OCI-LY7 (cell line): ENCODE measurements around the gene GNG7.

Source experiments
- CTCF ChIP-seq: fragments of 200-600 bp; sonication (generic); conservative IDR thresholded peaks from 2 replicates; pipeline ENCODE4 v1.5.1; 2014; ENCODE audit warnings: mild to moderate bottlenecking, antibody characterized with exemption, low read length, moderate library complexity, mixed read lengths
- EZH2phosphoT487 ChIP-seq: fragments of 200-600 bp; sonication (generic); IDR thresholded peaks from 2 replicates; pipeline ENCODE4 v1.6.1; 2018; ENCODE audit warnings: low read depth, borderline replicate concordance, mild to moderate bottlenecking, mixed run types, antibody characterized with exemption, low read length, moderate library complexity, mixed read lengths

GRCh38 chr19:2729943-2730818, 27.7 kb upstream of the GNG7 start:
- no peak for TF ChIP-seq CTCF
- TF ChIP-seq EZH2phosphoT487 = no peak
